Panc1 (cell line): ENCODE results near the gene GDF2. TPM values are rescaled to one million over a fixed set of nuclear protein-coding genes. Genes with fewer than 3 reads are reported as not detected.

Experiments used
- ATAC-seq: fragments of 200-7000 bp; cut with Tn5 transposase; 2 replicates; pipeline ENCODE4 v1.9.1; 2020; ENCODE audit warnings: mild to moderate bottlenecking, moderate library complexity
- BruUV-seq: library from RNA; stranded (reverse); fragments of 400-500 nt; replicated peaks from 2 replicates; lab custom pipeline; 2021; lab: Mats Ljungman, UMichigan
- CTCF ChIA-PET: fragments of 300-600 bp; sonication (Branson Sonifier 250); formaldehyde crosslinking; loops from one replicate; lab custom pipeline; 2022; ENCODE audit warnings: antibody characterized with exemption; lab: Charles Lee
- POLR2A ChIA-PET: fragments of 300-600 bp; sonication (Branson Sonifier 250); formaldehyde crosslinking; loops from one replicate; lab custom pipeline; 2022; ENCODE audit warnings: antibody characterized with exemption; lab: Charles Lee
- DNase-seq: peaks from one replicate; pipeline ENCODE4 v3.0.0-alpha.2; 2010; ENCODE audit warnings: low read depth, low spot score
- H3K27ac ChIP-seq: 2 replicates; pipeline ENCODE4 v1.5.1; 2011; ENCODE audit warnings: mild to moderate bottlenecking, low read length, inconsistent platforms
- H3K27me3 ChIP-seq: fragments of 200-500 bp; sonication (Bioruptor generic); 2 replicates; pipeline ENCODE4 v1.6.0; 2014; ENCODE audit warnings: low read length, inconsistent platforms; ENCODE audit not compliant: control insufficient read depth, insufficient read depth
- H3K36me3 ChIP-seq: fragments of 200-500 bp; sonication (Bioruptor generic); 2 replicates; pipeline ENCODE4 v1.5.1; 2014; ENCODE audit warnings: inconsistent platforms, mild to moderate bottlenecking, low read length, moderate library complexity; ENCODE audit not compliant: control insufficient read depth, insufficient read depth
- H3K4me1 ChIP-seq: 2 replicates; pipeline ENCODE4 v1.5.1; 2011; ENCODE audit warnings: inconsistent platforms, mild to moderate bottlenecking, low read length, moderate library complexity; ENCODE audit not compliant: control insufficient read depth, insufficient read depth
- H3K4me3 ChIP-seq, 2 experiments: 2 replicates each; pipeline ENCODE4 v1.5.1; 2011 to 2012; ENCODE audit warnings: low read depth in 2 of 2, low read length in 2 of 2, mild to moderate bottlenecking in 2 of 2, inconsistent platforms in 1 of 2, moderate library complexity in 1 of 2
- H3K9me3 ChIP-seq: fragments of 200-500 bp; sonication (Bioruptor generic); 2 replicates; pipeline ENCODE4 v1.5.1; 2014; ENCODE audit warnings: low read depth, mild to moderate bottlenecking, inconsistent platforms, low read length, moderate library complexity; ENCODE audit not compliant: control insufficient read depth, insufficient read depth
- CTCF ChIP-seq: fragments of 450-650 bp; IDR thresholded peaks from 2 replicates; pipeline ENCODE4 v1.5.1; 2017; ENCODE audit warnings: mild to moderate bottlenecking
- POLR2AphosphoS5 ChIP-seq: IDR thresholded peaks from 2 replicates; pipeline ENCODE4 v1.6.1; 2012; ENCODE audit warnings: mild to moderate bottlenecking, low read depth, low read length, moderate library complexity
- SIN3A ChIP-seq: IDR thresholded peaks from 2 replicates; pipeline ENCODE4 v1.6.1; 2012; ENCODE audit warnings: low read depth, mild to moderate bottlenecking, low read length, moderate library complexity, borderline replicate concordance; ENCODE audit not compliant: insufficient read depth
- TCF7L2 ChIP-seq: IDR thresholded peaks from 2 replicates; pipeline ENCODE4 v1.6.1; 2011; ENCODE audit warnings: mild to moderate bottlenecking, low read depth, low read length, inconsistent platforms
- in situ Hi-C: cut with HindIII; loops from 2 replicates; pipeline ENCODE4 v1.10.0; 2016; ENCODE audit warnings: low sequenced_read_pairs, low pct_unique_long_range_greater_than_20kb
- intact Hi-C: fragments of 100-400 bp; cut with micrococcal nuclease; formaldehyde crosslinking; loops from one replicate; pipeline ENCODE4 v1.10.0; 2022; ENCODE audit not compliant: unreplicated experiment
- total RNA-seq: library from RNA; stranded (reverse); gene quantifications from one replicate; pipeline ENCODE4 v1.2.1, GENCODE V29; 2021; ENCODE audit not compliant: unreplicated experiment
- TF ChIP-seq, protein P1 (sequence below), 2 experiments: IDR thresholded peaks; 2 replicates each; pipeline ENCODE4 v1.6.1; 2011 to 2012; ENCODE audit warnings: low read depth in 2 of 2, control low read depth in 1 of 2, low read length in 1 of 2, mild to moderate bottlenecking in 1 of 2, moderate library complexity in 1 of 2; ENCODE audit not compliant: insufficient read depth in 1 of 2

Gene GDF2
- total RNA-seq, 1 experiment from 2014 or later: not detected

GRCh38 chr10:47371629-47372485 lies 49.6 kb downstream of the GDF2 start:
- ATAC-seq (no peak), DNase-seq (no peak)
- Histone ChIP-seq H3K4me1 (no peaks in the 10 kb centered on the region), H3K36me3 (no peaks in the 10 kb centered on the region), H3K27me3 (no peaks in the 10 kb centered on the region), H3K27ac (no peak overlapping the region), H3K9me3 (no peaks in the 10 kb centered on the region), H3K4me3 (no peak overlapping the region)
- POLR2A ChIA-PET: no interaction called here
- no TSS peak for BruUV-seq
- intact Hi-C loops (no loop called here), in situ Hi-C loops (no loop called here)
- TF ChIP-seq POLR2AphosphoS5: no peak
- TF ChIP-seq, protein P1, sequence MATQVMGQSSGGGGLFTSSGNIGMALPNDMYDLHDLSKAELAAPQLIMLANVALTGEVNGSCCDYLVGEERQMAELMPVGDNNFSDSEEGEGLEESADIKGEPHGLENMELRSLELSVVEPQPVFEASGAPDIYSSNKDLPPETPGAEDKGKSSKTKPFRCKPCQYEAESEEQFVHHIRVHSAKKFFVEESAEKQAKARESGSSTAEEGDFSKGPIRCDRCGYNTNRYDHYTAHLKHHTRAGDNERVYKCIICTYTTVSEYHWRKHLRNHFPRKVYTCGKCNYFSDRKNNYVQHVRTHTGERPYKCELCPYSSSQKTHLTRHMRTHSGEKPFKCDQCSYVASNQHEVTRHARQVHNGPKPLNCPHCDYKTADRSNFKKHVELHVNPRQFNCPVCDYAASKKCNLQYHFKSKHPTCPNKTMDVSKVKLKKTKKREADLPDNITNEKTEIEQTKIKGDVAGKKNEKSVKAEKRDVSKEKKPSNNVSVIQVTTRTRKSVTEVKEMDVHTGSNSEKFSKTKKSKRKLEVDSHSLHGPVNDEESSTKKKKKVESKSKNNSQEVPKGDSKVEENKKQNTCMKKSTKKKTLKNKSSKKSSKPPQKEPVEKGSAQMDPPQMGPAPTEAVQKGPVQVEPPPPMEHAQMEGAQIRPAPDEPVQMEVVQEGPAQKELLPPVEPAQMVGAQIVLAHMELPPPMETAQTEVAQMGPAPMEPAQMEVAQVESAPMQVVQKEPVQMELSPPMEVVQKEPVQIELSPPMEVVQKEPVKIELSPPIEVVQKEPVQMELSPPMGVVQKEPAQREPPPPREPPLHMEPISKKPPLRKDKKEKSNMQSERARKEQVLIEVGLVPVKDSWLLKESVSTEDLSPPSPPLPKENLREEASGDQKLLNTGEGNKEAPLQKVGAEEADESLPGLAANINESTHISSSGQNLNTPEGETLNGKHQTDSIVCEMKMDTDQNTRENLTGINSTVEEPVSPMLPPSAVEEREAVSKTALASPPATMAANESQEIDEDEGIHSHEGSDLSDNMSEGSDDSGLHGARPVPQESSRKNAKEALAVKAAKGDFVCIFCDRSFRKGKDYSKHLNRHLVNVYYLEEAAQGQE (IDR thresholded peaks at IDR 0.05; ENCODE audit: insufficient read depth in 1 of 2, low read depth in 2 of 2, low read length in 1 of 2): no peak
- TF ChIP-seq TCF7L2: no peak
- no peak for TF ChIP-seq SIN3A
- no peak for TF ChIP-seq CTCF
- CTCF ChIA-PET: no interaction called here

GRCh38 chr10:47372726-47373125 lies 50.5 kb downstream of the GDF2 start:
- ChIA-PET POLR2A (no interaction called here), CTCF (interaction anchor here (0.6 kb wide), 1 partner anchor 32 kb away, joined by 3 read pairs; no protein-coding TSS in a partner anchor)
- Histone ChIP-seq H3K4me1 (no peaks in the 10 kb centered on the region), H3K27ac (no peak overlapping the region), H3K36me3 (no peaks in the 10 kb centered on the region), H3K9me3 (no peaks in the 10 kb centered on the region), H3K4me3 (no peak overlapping the region), H3K27me3 (no peaks in the 10 kb centered on the region)
- ATAC-seq (no peak), DNase-seq (no peak)
- in situ Hi-C loops (no loop called here), intact Hi-C loops (no loop called here)
- TF ChIP-seq SIN3A: no peak
- no TSS peak for BruUV-seq
